T-helper 1 cell treated with Interleukin-12 subunit alpha and Interleukin-12 subunit beta and Interleukin-4 antibody, amounts not matched to agents 30 μg/mL and 1 μg/mL, for 36 hours (primary cell): Measurements from ENCODE around the gene ETV6.
A peak's percentile ranks its signal among the peaks of the same experiment; 100 is the strongest.

Experiments
- H3K27ac Mint-ChIP-seq: one replicate; pipeline ENCODE4 v1.8.0; 2021; ENCODE audit warnings: mild to moderate bottlenecking, mixed read lengths
- H3K27me3 Mint-ChIP-seq: one replicate; pipeline ENCODE4 v1.8.0; 2021; ENCODE audit warnings: low read depth, mixed read lengths
- H3K36me3 Mint-ChIP-seq: one replicate; pipeline ENCODE4 v1.8.0; 2021; ENCODE audit warnings: low read depth, mixed read lengths
- H3K4me1 Mint-ChIP-seq: one replicate; pipeline ENCODE4 v1.8.0; 2021; ENCODE audit warnings: low read depth, mixed read lengths
- H3K4me3 Mint-ChIP-seq: one replicate; pipeline ENCODE4 v1.8.0; 2021; ENCODE audit warnings: mild to moderate bottlenecking, moderate library complexity, mixed read lengths
- H3K9me3 Mint-ChIP-seq: one replicate; pipeline ENCODE4 v1.8.0; 2021; ENCODE audit warnings: mixed read lengths

ETV6 gene

DNA sequence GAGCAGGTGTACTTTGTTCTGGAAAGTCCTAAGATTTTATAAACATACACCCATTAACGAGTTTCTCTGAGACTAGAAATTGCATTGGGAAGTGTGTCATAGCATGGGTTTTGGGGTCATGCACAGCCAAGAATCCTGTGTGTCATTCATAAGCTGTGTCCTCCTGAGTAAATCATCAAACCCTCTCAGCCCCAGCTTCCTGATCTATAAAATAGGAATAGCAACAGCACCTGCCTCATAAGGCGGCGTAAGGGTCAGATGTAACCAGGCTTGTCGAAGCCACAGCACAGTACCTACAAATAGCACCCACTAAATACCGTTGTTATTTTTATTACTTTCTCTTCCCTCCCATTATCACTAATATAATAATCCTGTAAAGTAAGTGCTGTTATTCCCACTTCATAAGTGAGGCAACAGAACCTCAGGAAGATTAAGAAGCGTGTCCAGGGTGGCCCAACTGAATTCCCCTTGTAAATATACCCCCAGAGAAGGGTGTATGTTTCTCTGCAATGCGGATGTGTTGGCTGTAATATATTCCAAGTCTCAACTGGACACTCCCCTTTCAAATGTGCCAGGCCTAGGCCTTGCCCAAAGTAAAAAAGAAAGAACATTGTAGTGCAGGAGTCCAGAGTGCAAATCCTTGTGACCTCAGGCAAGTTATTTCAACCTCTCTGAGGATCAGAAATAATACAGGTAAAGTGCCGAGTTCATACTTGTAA is 233.0 kb downstream of the ETV6 start:
- H3K4me3 Mint-ChIP-seq = no peak overlapping the region
- peaks cover 30% of the 10 kb centered on the region for H3K4me1 Mint-ChIP-seq
- H3K27me3 Mint-ChIP-seq = no peaks in the 10 kb centered on the region
- H3K36me3 Mint-ChIP-seq = peaks cover 71% of the 10 kb centered on the region
- no peaks in the 10 kb centered on the region for H3K9me3 Mint-ChIP-seq
- H3K27ac Mint-ChIP-seq = peak overlapping the region; percentile 52

DNA sequence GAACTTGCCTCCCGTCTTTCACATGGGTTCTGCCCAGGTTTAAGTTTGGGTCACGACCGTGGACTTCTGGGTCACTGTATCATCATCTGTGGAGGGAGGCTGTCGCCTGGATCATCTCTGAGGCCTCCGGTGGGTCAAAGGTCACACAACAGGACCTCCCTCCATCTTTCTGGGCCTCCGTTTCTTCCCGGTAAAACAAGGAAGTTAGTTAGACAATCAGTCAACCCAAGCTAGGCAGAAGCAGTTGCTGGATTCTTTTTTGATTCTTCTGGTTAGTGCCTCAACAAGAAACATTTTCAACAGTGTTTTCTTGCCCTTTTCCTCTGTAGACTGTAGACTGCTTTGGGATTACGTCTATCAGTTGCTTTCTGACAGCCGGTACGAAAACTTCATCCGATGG is 234.6 kb downstream of the ETV6 start:
- Mint-ChIP-seq H3K9me3 (peaks cover 2% of the 10 kb centered on the region), H3K4me1 (peaks cover 27% of the 10 kb centered on the region), H3K36me3 (peaks cover 79% of the 10 kb centered on the region), H3K4me3 (no peak overlapping the region), H3K27ac (peak overlapping the region; percentile 3), H3K27me3 (no peaks in the 10 kb centered on the region)

DNA sequence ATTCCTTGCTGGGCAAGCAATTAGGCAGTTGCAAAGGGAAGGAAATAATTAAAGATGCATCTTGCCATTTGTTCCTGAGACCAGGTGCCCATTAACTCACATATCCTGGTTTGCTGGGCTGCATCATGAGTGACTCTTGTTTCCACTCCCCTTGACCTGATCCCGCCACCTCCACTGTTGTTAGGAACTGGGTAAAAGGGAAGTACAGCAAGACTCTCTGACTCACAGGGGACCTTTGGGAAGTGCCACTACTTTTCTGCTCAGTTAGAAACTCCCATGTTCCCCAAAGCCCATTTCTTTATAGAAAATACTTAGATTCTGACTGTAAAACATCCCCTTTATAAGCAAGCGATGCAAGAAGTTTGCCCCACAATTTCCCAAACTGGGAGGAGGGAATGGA is 235.2 kb downstream of the ETV6 start:
- no peak overlapping the region for H3K27ac Mint-ChIP-seq
- peaks cover 8% of the 10 kb centered on the region for H3K9me3 Mint-ChIP-seq
- H3K27me3 Mint-ChIP-seq = no peaks in the 10 kb centered on the region
- peaks cover 29% of the 10 kb centered on the region for H3K4me1 Mint-ChIP-seq
- H3K4me3 Mint-ChIP-seq = no peak overlapping the region
- peaks cover 82% of the 10 kb centered on the region for H3K36me3 Mint-ChIP-seq

DNA sequence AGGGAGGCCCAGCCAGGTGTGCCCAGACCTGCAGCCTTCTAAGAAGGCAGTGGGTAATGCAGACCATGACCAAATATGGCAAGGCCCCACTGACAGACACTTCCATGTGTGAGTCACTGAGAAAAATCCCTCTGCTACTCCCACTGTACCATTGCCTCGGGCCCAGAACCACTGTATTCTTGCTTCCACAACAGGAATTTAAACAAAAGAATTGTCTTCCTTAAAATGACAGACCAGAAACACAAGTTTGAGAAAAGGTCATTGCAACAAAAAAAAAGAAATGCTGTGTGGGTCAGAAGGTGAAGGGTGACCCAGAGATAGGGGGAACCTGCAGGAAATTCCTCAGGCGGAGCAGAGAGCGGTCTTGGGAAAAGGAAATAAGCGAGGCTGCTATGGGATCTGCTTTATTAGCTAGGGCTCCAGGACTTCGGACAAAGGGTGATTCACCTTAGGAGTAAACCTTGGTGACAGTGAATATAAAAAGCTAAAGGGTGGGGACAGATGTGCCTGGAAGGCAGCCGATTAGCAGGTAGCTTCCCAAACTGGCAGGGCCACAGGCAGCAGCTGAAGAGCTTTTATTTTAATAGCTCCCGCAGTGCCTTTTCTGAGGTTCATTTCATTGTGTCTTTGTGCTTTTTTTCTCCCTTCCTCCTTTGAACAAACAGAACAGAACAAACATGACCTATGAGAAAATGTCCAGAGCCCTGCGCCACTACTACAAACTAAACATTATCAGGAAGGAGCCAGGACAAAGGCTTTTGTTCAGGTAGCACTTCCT is 236.0 kb downstream of the ETV6 start:
- no peaks in the 10 kb centered on the region for H3K27me3 Mint-ChIP-seq
- peaks cover 83% of the 10 kb centered on the region for H3K36me3 Mint-ChIP-seq
- H3K4me3 Mint-ChIP-seq = no peak overlapping the region
- H3K27ac Mint-ChIP-seq = no peak overlapping the region
- peaks cover 31% of the 10 kb centered on the region for H3K4me1 Mint-ChIP-seq
- H3K9me3 Mint-ChIP-seq = peaks cover 10% of the 10 kb centered on the region

DNA sequence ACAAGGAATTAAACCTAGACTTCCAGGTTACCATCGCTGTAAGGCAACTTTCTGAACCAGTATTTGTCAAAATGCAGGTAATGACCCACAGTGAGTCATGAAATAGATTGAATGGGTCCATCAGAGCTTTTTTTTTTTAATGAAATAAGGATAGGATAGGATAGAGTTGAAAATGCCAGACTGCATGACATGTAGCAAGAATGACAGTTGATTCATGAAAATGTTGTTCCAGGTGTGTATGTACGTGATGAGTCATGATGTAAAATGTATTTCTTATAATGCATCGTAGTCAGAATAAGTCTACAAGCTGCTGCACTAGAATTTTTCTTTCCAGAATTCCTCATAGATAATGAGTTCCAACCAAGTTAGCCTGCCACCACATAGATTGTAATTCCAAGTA is 236.9 kb downstream of the ETV6 start:
- peaks cover 85% of the 10 kb centered on the region for H3K36me3 Mint-ChIP-seq
- no peaks in the 10 kb centered on the region for H3K27me3 Mint-ChIP-seq
- peaks cover 10% of the 10 kb centered on the region for H3K9me3 Mint-ChIP-seq
- peaks cover 29% of the 10 kb centered on the region for H3K4me1 Mint-ChIP-seq
- H3K27ac Mint-ChIP-seq = no peak overlapping the region
- no peak overlapping the region for H3K4me3 Mint-ChIP-seq

DNA sequence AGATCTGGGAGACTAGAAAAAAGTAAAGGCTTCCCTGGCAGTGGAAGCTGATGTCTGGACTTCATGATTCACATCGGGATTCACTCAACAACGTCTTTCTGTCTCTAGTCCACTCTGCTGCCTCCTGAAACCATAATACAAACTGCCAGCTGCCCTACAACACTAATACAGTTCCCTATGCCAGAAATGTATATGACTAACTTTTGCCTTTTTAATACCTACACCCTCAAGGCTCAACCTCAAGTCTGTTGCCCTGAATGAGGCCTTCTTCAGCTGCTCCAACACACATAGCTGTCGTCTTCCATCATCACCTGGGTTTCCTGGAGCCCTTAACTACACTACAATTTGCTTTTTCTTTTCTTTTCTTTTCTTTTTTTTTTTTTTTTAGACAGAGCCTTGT is 238.6 kb downstream of the ETV6 start:
- Mint-ChIP-seq H3K36me3 (peaks cover 87% of the 10 kb centered on the region), H3K27ac (no peak overlapping the region), H3K27me3 (no peaks in the 10 kb centered on the region), H3K4me3 (no peak overlapping the region), H3K4me1 (peaks cover 22% of the 10 kb centered on the region), H3K9me3 (peaks cover 10% of the 10 kb centered on the region)

DNA sequence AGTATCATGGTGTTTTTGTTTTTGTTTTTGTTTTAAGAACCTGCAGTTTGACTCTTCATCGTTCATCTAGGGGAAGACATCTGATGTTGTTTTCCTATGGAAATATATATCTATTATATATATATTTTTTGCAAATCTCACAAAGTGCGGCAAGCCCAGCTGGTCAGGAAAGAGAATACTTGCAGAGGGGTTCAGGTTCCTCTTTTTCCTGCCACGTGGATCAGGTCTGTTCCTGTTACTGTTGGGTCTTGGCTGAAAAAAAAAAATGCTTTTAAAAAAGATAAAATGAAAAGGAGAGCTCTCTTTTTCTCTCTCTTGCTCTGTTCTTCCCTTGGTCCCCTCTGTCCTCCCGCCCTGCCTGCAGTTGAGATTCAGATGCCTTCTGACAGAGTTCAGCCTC is 241.9 kb downstream of the ETV6 start:
- no peaks in the 10 kb centered on the region for H3K27me3 Mint-ChIP-seq
- peaks cover 76% of the 10 kb centered on the region for H3K36me3 Mint-ChIP-seq
- peaks cover 10% of the 10 kb centered on the region for H3K9me3 Mint-ChIP-seq
- peaks cover 29% of the 10 kb centered on the region for H3K4me1 Mint-ChIP-seq
- H3K4me3 Mint-ChIP-seq = no peak overlapping the region
- H3K27ac Mint-ChIP-seq = no peak overlapping the region

DNA sequence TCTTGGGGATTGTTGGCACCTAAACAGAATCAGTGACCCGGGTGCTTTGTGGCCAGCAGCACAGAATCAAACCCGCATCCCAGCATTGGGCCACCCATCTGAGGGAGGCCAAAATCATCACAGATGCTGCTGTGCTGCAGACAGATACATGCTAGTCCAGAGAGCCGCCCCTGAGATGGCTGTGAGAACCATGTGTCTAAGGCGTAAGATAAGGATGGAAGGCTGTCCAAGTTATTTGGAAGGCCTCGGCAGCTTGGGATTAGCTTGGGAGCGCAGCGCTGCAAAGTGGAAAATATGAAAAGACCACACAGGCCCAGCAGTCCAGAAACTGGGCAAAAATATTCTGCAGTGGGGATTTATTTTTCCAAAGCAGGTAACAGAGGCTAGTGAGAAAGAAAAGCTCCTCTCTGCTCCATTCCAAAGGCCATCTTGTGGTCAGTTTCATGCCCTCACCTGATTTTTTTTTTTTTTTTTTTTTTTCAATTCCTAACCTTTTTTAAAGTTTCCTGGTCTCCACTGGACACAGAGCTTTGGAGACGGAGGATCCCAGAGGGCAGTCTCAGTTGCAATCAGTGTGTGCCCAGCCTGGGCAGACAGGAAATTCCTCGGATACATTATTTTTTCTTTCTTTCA is 242.4 kb downstream of the ETV6 start:
- H3K9me3 Mint-ChIP-seq = peaks cover 10% of the 10 kb centered on the region
- H3K27me3 Mint-ChIP-seq = no peaks in the 10 kb centered on the region
- H3K36me3 Mint-ChIP-seq = peaks cover 72% of the 10 kb centered on the region
- H3K4me3 Mint-ChIP-seq = no peak overlapping the region
- no peak overlapping the region for H3K27ac Mint-ChIP-seq
- peaks cover 31% of the 10 kb centered on the region for H3K4me1 Mint-ChIP-seq

DNA sequence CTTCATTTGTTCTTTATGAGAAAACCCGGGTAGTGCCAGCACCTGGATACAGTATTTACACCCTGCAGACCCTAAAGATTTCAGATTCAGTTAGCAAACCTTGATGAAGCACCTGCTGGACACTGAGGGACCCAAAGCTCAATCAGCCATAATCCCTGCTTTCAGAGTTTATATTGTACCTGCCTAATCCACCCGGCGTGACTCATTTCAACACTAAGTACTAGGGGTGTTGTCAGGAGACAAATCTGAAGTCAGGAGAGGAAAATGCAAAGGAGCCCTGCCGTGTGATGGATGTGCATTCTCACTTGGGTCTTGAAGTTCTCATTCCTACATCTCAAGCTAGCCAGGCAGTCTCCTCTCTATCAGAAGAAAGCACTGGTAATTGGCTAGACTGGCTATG is 244.5 kb downstream of the ETV6 start:
- no peaks in the 10 kb centered on the region for H3K27me3 Mint-ChIP-seq
- H3K27ac Mint-ChIP-seq = no peak overlapping the region
- H3K4me1 Mint-ChIP-seq = peaks cover 37% of the 10 kb centered on the region
- H3K9me3 Mint-ChIP-seq = peaks cover 9% of the 10 kb centered on the region
- H3K4me3 Mint-ChIP-seq = no peak overlapping the region
- peaks cover 55% of the 10 kb centered on the region for H3K36me3 Mint-ChIP-seq

DNA sequence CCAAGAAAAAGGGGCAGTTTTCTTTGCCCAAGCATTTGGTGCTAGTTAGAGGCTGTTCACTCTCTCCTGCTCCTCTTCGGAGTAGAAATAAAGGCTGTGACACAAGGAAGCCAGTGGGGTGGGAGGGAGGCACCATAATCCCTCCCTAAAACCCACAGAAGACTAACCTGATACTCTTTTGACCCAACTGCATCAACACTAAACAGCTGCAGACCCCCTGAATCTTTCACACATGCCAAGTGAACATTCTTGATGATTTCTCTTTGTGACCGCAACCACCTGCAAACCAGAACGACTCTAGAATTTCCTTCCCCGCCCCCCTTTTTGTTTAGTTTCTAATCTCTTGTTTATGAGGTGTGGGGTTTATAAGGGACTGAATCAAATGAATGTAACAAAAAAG is 245.4 kb downstream of the ETV6 start:
- Mint-ChIP-seq H3K36me3 (peaks cover 49% of the 10 kb centered on the region), H3K4me3 (peak overlapping the region; percentile 2), H3K9me3 (peaks cover under 1% of the 10 kb centered on the region), H3K27ac (no peak overlapping the region), H3K4me1 (peaks cover 32% of the 10 kb centered on the region), H3K27me3 (no peaks in the 10 kb centered on the region)

DNA sequence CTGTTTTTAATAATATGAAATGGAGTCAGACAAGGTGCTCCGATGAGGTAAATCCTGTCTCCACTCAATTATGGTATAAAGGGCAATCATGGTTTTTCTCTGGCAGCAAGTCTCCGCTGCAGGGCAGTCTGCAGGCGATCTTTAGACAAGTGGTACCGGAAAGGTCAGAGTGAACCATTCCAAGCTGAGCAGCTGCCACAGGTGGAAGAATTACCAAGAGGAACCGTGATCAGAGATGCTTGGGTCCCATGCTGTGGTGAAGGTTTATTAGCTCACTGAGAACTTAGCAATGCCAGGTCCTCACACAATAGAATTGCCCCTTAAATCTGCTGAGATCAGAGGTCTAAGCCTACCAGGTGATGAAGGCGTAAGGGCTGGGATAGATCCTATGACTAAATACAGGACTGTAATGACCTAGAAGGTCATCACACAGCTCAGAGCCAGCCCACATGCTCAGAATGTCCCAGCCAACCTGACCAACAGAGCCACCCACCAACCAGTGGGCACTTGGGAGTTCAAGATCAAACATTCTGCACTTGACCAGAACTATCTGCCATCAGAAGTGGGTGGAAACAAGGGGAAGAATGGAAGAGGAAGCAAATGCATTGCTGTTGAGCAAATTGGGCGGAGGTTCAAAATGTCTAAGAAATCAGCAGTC is 246.1 kb downstream of the ETV6 start:
- Mint-ChIP-seq H3K9me3 (no peaks in the 10 kb centered on the region), H3K27me3 (no peaks in the 10 kb centered on the region), H3K4me3 (no peak overlapping the region), H3K36me3 (peaks cover 49% of the 10 kb centered on the region), H3K27ac (peak overlapping the region; percentile 5), H3K4me1 (peaks cover 36% of the 10 kb centered on the region)

DNA sequence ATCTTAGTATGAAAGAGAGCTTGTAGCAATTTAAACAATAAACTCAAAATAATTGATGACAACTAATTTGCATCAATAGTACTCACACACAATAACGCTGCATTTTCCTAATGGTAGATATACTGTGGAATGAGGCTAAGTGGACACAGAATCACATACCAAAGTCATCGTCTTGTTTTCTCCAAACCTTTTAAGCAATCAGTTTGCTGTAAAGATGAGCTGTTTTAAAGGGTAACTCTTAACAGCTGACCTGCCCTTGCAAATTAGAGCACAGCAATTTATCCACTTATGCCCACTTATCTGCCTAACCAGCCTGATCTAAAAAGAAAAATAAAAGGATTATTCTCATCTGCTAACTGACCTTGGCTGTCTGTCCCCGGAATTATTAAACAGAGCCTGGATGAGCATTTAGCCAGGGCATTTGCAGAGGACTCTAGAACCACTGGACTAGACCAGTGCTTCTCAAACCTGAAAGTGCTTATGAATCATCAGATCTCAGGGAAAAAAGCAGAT is 247.0 kb downstream of the ETV6 start:
- peaks cover 42% of the 10 kb centered on the region for H3K36me3 Mint-ChIP-seq
- H3K27me3 Mint-ChIP-seq = no peaks in the 10 kb centered on the region
- no peak overlapping the region for H3K4me3 Mint-ChIP-seq

DNA sequence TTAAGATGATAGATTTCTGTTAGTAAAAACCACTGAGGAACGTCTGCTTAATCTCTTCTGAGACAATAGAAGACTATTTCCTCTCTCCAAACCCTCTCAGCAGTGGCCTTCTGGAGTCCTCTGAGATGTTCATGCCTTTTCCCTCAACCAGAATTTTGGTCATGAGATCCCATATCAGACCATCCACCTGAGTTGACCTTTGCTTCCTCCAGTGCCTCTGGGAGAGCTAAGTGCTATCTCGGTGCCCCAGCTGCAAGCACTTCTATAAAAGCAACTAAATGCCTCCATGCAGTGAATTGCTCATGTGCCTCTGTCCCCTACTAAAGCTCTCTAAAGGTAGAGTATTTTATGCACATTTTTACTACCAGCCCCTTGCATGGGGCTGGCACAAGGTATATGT is 248.4 kb downstream of the ETV6 start:
- H3K4me1 Mint-ChIP-seq = peaks cover 51% of the 10 kb centered on the region
- H3K27ac Mint-ChIP-seq = no peak overlapping the region
- H3K36me3 Mint-ChIP-seq = peaks cover 30% of the 10 kb centered on the region
- H3K9me3 Mint-ChIP-seq = no peaks in the 10 kb centered on the region
- no peaks in the 10 kb centered on the region for H3K27me3 Mint-ChIP-seq
- H3K4me3 Mint-ChIP-seq = no peak overlapping the region

More for the DNA sequence above, 247.0 kb downstream of the ETV6 start:
- H3K27ac Mint-ChIP-seq = no peak overlapping the region
- H3K4me1 Mint-ChIP-seq = peaks cover 38% of the 10 kb centered on the region
- no peaks in the 10 kb centered on the region for H3K9me3 Mint-ChIP-seq

DNA sequence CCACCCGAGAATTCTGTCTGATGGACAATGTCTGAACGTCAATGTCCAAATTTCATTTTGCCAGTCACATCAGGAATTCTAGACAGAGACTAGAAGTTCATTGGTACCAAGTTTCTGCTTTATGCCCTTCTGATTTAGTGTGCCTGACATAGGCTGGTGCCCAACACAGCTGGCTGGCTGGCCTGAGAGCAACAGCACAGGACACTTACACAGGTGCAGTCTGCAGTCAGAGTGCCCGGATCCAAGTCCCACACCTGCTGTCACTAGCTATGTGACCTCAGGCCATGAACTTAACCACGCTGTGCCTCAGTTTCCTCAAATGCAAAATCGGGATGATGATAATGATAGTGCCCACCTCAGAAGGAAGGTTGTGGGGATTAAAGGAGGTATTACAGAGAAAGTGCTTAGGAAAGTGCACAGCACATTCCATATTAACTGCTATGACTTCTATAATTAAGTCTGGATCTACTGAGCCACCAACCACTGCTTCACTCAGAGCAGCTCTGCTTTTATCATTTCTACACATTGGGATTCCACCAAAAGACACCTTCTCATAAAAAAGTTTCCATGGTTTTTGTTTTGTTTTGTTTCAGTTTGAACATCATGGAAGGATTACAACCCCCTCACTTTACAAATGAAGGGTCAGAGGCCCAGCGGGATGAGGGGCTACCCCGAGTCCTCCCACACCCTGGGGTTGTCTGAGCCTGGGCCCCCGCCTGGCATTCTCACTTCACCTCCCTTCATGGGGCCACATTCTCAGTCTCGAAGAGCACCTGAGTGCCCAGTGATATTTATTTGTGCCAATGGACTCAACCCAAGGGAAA is 252.4 kb downstream of the ETV6 start:
- Mint-ChIP-seq H3K36me3 (peaks cover 19% of the 10 kb centered on the region), H3K27me3 (no peaks in the 10 kb centered on the region), H3K4me1 (peaks cover 56% of the 10 kb centered on the region), H3K27ac (peak overlapping the region; percentile 79), H3K4me3 (peak overlapping the region; percentile 55), H3K9me3 (peaks cover 6% of the 10 kb centered on the region)
